Effector CD4-positive, alpha-beta T cell (primary cell): ENCODE data around the gene TRIM72.
A peak's percentile ranks its signal among the peaks of the same experiment; 100 is the strongest.
"Not testable (repeated sequence)": the region's sequence is repeated elsewhere in the genome, so short reads cannot be mapped to it uniquely, and the experiment has no call there.

Experiments used
- DNase-seq: peaks from one replicate; pipeline ENCODE4 v3.0.0-alpha.2; 2020

Gene TRIM72

DNA sequence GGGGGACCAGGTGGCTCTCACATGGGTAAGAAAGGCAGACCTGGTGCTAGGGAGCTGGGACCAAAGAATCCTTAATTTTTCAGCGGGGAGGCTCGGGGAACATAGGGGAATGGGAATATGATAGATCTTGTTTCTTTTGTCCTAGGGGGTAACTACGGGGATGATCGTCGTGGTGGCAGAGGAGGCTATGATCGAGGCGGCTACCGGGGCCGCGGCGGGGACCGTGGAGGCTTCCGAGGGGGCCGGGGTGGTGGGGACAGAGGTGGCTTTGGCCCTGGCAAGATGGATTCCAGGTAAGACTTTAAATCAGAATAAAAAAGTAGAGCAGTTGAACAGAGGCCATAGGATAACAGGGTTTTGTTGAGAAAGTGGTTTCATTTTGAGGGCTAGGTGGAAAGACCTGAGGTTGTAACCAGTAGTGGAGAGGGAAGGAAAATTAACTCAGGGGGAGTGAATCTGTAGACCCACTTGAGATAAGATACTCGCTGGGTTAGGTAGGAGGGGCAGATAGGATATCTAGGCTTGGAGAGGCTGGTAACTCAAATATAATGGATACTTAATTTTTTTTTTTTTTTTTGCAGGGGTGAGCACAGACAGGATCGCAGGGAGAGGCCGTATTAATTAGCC is 23.0 kb upstream of the TRIM72 start:
- no peak for DNase-seq

DNA sequence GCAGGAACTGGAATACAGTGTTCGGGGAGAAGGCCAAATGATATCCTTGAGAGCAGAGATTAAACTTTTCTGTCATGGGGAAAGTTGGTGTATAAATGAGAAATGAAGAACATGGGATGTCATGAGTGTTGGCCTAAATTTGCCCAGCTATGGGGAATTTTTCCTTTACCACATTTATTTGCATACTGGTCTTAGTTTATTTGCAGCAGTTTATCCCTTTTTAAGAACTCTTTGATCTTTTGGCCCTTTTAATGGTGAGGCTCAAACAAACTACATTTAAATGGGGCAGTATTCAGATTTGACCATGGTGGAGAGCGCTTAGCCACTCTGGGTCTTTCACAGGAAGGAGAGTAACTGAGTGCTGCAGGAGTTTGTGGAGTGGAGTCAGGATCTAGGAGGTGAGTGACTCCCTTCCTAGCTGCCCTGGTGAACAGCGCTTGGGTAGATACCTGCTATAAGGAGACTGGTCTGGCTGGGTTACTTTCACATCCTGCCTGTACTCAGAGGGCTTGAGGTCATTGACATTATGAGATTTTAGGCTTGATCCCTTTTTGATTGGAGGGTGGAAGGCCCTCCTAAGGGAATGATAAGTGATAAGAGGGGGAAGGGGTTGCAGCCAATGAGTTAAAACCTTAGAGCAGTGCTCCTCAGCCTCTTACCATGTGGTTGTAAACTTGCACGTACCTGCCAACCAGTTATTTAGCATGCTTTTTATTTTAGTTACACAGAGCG is 22.1 kb upstream of the TRIM72 start:
- no peak for DNase-seq

DNA sequence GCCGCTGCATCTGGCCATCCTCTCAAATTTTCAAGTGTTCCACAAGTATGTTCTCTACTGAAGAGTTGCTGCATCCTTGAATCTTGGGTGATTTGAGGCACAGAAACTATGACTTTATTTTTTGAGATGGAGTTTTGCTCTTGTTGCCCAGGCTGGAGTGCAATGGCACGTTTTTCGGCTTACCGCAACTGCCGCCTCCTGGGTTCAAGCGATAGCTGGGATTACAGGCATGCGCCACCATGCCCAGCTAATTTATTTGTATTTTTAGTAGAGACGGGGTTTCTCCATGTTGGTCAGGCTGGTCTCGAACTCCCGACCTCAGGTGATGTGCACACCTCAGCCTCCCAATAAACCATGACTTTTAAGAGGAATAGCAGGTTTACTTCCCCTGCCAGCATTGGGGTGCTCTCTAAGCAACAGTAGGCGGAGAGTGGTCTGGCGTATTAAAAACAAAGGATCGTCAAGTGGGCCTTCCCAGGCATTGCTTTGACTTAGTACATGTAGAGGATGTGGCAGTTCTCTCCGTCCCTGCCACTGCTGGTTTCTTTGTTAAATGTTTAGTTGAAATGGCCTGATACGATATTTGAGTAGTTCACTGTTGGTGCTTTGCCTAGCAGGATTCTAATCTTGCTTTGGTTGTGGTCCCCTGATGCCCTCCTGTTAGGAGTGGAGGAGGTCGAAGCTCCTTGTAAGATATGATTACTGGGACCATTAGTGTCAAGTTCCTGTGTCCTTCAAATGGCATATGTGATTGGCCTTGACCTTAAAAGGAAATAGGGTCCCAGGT is 20.9 kb upstream of the TRIM72 start:
- DNase-seq, result no peak

DNA sequence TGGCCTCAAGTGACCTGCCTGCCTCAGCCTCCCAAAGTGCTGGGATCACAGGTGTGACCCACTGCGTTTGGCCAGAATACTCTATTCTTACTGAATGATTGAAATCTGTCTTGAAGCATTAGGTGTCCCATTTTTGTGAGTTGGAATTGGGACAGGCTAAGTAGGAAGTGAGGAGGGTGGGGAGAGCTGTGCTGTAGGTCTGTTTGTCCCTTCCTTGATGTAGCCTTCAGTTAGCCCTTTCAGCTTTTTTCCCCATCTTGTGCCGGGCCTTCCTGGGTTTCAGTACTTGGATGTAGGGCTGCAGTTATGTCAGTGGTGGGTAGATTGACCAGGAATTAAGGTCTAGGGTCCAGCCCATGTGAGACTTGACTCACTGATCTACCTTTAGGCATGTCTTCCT is 20.0 kb upstream of the TRIM72 start:
- no peak for DNase-seq

DNA sequence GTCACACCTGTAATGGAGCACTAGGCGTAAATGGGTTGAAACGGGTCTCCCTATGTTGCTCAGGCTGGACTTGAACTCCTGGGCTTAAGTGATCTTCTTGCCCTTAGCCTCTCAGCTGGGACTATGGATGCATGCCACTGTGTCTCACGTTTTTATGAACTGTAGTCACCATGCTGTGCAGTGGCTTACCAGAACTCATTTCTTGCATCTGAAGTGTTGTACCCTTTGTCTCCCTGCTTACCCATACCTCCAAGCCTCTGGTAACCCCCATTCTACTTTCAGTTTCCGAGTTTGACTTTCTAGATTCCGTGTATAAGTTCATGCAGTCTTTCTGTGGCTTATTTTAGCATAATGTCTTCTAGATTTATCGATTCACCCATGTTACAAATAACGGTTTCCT is 19.0 kb upstream of the TRIM72 start:
- DNase-seq, result no peak

DNA sequence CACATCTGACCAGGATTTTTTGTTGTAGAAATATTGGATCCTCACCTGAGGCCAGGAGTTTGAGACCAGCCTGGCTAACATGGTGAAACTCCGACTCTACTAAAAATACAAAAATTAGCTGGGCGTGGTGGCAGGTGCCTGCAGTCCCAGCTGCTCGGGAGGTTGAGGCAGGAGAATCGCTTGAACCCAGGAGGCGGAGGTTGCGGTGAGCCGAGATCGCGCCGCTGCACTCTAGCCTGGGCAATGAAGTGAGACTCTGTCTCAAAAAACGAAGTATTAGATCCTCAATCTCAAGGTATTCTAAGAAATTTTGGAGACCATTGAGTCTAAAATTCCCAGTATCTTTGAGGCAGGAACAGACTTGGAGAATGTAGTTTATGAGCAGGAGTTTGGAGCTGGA is 18.1 kb upstream of the TRIM72 start:
- DNase-seq, result not testable (repeated sequence)

DNA sequence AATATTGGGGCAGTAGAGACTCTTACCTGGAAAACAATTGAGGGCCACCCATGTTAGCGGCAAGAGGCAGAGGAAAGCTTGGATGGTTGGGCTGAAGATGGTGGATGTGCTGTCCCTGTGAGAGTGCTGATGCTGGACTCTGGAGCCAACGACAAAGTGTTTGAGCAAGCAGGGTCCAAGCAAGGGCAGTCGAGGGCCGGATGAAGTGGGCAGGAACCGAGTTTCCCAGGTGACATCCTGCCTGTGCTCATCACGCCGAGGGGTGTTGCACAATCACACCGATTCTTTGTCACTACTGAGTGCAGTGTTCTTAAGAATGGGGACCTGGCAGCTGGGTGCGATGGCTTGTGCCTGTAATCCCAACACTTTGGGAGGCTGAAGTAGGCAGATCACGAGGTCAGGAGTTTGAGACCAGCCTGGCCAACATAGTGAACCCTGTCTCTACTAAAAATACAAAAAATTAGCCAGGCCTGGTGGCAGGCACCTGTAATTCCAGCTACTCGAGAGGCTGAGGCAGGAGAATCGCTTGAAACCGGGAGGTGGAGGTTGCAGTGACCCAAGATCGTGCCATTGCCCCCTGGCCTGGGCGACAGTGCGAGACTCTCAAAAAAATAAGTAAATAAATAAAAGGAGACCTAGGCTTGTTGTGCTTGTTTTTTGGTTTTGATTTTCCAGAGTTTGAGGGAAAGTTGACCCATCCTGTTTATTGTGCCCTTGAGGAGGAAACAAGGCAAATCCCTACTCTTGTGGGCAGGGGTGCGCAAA is 17.4 kb upstream of the TRIM72 start:
- DNase-seq, result no peak

DNA sequence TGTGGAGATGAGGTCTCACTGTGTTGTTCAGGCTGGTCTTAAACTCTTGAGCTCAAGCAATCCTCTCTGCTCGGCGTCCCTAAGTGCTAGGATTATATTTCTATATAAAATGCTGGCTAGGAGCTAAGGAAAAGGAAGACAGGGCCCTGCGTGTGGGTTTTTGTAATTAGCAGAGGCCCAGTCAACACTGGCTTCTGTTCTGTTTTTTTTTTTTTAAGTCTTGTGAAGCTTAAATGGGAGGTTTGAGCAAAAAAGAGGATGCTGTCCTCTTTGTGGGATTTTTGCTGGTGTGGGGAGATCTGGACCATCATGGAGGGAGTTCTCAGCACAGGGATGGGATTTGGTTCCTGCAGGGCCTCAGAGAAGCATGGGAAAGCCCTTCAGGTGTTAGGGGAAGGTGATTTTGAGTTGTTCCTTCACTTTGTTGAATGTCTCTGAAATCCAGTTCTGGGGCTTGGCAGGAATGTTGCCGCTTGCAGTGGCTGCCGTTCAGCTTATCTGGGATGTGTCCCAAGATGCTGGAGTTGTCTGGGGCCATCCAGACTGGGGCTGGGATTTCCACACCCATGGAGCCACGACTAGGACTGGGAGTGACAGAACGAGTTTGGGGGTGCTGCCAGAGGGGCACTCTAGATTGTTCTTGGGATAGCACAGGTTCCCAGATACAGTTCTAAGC is 15.6 kb upstream of the TRIM72 start:
- DNase-seq, result no peak

DNA sequence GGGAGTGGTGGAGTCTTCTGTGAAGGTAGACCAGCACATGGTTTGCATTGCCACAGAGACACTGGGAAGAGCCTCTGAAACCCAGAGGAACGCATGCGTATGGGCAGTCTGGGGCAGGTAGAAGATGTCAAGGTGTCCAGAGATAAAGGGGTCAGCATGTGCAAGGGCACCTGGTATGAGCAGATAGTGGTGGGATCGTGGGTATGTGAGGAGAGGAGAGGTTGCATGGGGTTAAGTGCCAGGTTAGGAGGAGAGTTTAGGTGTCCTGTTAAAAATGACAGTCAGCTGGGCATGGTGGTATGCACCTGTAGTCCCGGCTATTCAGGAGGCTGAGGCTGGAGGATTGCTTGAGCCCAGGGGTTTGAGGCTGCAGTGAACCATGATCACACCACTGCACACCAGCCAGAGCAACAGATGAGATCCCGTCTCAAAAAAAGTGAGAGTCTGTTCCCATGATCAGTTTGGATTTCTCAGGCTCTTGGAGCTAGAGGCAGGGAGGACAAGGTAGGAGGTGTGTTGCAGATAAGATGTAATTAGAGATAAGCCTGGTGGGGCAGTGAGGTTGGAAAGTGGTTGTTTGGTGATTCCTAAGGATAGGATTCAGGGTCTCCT is 14.4 kb upstream of the TRIM72 start:
- DNase-seq, result no peak

DNA sequence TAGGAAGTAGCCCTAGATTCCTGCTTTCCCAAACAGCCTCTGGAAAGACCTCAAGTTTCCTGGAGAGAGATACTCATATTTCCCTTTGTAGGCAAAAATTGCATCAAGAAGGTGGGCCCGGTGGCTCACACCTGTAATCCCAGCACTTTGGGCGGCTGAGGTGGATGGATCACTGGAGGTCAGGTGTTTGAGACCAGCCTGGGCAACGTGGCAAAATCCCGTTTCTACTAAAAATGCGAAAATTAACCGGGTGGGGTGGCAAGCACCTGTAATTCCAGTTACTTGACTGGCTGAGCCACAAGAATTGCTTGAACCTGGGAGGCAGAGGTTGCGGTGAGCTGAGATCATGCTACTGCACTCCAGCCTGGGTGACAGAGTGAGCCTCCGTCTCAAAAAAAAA is 13.8 kb upstream of the TRIM72 start:
- not testable (repeated sequence) for DNase-seq

DNA sequence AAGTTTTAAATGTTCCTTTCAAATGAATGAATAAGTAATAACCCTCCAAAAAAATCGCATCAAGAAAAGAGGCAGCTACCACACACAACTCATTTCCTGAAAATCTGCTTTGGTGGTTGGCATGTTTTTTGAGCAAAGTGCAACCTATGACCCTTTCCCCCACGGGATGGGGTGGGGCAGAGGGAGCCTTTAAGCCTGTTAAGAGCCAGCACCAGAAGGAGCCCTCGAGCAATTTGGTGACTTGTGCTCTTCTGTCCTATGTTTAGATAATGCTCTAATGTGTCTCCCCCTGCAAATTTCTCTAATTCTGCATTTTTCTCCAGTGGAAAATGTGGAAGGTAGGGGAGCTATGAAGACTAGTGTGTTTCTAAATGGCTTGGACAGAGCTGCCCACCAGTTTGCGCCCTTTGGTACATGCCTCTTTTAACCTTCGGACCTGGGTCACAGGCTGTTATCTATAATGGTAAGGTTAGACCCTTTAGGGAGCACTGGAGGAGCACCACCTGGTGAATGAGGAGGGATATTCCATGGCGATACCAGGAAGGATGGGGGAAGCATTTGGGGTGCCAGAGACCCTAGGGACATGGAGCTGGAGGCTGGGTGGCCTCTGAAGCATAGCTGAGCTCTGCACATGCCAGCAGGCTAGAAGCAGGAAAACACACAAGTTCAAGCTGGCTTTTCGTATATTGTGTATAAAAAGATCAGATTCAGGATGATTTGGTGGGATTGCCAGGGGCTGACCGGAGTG is 12.9 kb upstream of the TRIM72 start:
- DNase-seq, result peak; percentile 39

DNA sequence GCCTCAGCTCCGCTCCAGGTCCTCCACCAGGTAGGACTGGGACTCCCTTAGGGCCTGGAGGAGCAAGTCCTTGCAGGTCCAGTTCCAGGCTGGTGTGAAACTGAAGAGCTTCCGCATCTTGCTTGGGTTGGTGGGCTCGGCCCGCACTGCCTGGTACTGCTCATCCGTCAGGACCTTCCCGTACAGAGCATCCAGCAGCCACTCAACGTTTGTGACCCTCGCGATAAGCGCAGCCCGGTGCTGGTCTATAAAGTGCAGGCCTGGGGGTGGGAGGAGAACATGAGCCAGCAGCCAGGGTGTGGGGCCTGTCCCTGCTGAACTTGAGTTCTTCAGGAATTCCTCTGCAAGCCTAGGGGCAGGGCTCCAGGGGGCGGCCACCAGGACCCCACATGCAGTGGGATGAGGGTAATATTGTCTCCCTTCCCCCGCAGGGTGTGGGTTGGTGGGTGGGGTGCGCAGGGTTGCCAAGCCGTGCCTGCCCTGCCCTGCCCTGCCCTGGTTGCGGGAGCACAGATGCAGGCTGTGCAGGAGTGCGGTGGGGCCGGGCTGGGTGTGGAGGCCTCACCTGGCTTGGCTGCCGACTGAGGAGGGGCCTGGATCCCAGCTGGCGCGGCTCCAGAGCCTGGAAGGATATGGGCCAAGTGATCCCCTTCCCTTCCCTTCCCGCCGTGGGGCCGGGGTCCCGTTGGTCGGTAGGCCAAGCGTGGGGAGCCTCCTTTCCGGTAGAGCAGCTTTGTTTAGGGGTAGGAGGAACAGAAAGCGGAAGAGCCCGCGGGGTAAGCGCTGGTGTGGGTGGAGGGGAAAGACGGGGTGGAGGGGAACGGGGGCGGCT is 12.1 kb upstream of the TRIM72 start:
- DNase-seq, result peak; percentile 27

DNA sequence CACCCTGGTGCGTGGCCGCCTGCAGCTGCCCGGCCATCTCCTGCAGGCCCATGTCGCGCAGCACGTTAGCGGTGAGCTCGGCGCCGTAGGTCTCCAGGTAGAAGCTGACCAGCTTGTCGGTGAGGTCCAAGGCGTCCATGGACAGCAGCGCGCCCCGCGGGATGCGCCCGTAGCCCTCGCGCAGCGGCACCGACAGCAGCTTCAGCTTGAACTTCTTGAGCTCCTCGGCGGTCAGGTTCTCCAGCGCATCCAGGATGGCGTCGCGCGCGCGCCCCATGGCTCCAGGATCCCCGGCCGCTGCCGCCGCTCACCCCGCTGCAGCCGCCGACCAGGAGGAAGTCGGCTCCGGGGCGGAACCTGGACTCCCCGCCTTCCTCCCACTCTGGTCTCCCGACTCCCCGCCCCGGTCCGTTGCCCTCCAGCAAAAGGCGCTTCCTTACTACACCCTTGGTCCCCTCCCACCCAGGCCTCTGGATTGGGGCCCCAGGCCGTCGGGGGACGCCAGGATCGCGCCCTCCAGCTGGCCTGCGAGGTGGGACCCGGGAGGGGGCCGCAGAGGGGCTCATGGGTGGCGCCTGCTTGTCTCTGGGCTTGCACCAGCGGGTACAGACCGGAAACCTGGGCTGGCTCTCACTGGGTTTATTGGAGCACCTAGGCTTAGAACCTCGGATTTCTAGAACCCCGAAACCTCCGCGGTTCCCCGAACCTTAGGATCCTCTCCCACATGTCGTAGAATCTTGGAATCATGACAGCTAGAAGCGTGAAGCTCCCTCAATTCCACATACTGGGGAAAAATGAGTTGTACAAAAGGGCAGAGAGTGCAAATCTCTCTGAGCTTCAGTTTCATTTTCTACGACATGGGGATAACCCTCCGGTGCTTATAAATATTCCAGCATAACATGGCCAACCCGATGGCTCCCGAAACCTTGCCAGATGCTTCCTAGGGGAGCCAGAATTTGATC is 11.2 kb upstream of the TRIM72 start, which contains the start of gene PYCARD:
Gene PYCARD, minus strand, starts transcription at position 347 of the 962 bp plus-strand sequence. Its CDS starts 70 bp downstream, at position 277.
- no peak for DNase-seq

DNA sequence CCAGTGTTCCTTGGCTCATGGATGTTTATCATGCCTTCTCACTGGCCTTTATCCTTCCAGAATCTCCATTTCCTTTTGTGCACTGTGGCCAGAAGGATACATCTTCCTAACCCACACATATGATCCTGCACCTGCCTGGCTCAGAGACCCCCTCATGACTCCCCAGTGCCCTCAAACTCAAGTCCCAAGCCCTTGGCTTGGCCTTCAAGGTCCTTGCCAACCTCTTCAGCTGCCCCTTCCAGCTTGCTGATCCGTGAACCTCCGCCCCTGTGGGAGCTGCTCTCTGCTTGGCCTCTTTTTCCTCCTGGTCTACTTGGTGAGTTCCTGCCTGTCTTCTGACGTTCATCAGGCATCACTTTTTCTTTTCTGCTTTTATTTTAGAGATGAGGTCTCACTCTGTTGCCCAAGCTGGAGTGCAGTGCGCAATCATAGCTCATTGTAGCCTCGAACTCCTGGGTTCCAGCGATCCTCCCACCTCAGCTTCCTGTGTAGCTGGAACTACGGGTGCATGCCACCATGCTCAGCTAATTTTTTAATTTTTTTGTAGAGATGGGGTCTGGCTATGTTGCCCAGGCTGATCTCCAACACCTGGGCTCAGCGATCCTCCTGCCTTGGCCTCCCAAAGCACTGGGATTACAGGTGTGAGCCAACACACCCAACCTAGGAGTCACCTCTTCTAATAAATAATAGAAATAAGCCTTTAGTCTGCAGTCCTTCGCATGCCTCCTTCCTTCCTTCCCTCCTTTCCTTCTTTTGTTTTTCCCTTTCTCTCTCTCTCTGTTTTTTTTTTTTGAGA is 8.8 kb upstream of the TRIM72 start:
- no peak for DNase-seq

DNA sequence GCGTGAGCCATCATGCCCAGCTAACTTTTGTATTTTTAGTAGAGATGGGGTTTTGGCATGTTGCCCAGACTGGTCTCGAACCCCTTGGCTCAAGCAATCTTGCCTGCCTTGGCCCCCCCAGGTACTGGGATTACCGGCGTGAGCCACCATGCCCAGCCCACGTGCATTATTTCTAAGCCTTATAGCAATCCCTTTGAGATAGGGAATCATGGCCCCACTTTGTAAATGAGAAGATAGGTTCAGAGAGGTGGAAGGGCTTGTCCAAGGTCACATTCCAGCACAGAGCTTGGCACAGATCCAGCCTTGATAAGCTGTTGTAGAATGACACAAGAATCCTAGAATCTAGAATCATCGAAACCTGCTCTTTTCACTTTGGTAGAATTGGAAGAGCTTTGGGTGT is 7.1 kb upstream of the TRIM72 start:
- DNase-seq, result no peak

DNA sequence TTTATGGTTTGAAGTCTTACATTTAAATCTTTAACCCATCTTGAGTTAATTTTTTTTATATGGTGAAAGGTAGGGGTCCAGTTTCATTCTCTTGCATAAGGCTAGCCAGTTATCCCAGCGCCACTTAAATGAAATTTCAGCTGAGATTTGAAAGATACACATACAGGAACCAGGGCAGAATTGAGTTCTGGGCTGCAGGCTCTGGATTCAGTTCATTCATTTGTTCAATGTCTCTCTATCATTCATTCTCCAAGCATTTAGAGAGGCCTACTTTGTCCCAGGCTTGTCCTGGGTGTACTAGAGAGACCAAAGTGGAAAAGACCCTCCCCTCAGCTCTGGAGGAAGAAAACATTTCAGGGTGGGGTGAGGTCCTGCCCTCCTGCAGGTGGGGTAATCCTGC is 577 bp upstream of the TRIM72 start:
- no peak for DNase-seq

DNA sequence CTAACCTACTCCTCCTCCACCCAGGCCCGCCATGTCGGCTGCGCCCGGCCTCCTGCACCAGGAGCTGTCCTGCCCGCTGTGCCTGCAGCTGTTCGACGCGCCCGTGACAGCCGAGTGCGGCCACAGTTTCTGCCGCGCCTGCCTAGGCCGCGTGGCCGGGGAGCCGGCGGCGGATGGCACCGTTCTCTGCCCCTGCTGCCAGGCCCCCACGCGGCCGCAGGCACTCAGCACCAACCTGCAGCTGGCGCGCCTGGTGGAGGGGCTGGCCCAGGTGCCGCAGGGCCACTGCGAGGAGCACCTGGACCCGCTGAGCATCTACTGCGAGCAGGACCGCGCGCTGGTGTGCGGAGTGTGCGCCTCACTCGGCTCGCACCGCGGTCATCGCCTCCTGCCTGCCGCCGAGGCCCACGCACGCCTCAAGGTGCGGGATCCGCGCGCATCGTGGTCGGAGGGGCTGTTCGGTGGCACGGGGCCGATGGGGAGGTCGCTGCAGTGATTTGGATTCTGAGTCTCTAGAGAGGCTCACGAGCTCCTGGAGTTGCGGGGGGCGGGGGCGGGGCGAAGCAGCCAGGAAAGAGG is 878 bp downstream of the TRIM72 start:
- no peak for DNase-seq
